ENCODE measurements around the gene PRR19.

DNA sequence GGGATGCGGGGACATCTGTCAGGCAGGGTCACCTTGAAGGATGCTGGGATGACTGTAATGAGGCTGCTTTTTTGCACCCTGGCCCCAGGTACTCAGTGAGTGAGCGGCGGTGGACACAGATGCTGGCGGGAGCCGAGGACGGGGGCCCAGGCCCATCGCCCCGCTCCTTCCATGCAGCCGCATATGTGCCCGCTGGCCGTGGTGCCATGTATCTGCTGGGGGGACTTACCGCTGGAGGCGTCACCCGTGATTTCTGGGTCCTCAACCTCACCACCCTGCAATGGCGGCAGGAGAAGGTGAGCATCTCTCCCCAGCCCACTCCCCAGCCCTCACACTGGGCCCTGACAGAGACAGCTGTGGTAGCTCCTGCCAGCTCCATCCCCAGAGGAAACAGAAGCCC is 54.8 kb downstream of the PRR19 start:
- TF ChIP-seq CTCF (IDR thresholded peaks at IDR 0.05) (no peak), POLR2A (IDR thresholded peaks at IDR 0.05) (no peak)

Data from testis (tissue), 2 donors.